Measurements from ENCODE around the gene TTC1.

GRCh38 chr5:160057256-160057655 is 48.3 kb downstream of the TTC1 start:
- TF ChIP-seq POLR2AphosphoS5 (IDR thresholded peaks at IDR 0.05; ENCODE audit: low read depth, low read length) (no peak), TAF1 (IDR thresholded peaks at IDR 0.05; ENCODE audit: borderline replicate concordance, insufficient read depth, low read length) (no peak), REST (IDR thresholded peaks at IDR 0.05; ENCODE audit: insufficient read depth in 1 of 2, low read depth in 2 of 2, low read length in 2 of 2) (no peak), SIN3A (IDR thresholded peaks at IDR 0.05; ENCODE audit: borderline replicate concordance, insufficient read depth, low read length) (no peak)
